Spleen (tissue), 11 donors: ENCODE measurements around the gene WNK2. TPM values are rescaled to one million over a fixed set of nuclear protein-coding genes. Genes with fewer than 3 reads are reported as not detected.

ENCODE experiments used
- DNase-seq: peaks from one replicate; pipeline ENCODE4 v3.0.0-alpha.2; 2020
- H3K27ac ChIP-seq, 8 donors: fragments of 200-600 bp; sonication (generic) in 7 of 8; 1 replicate in 4 of 8; 2 replicates in 4 of 8; pipeline versions ENCODE4 v1.5.0 to v1.8.0; 2016 to 2021; ENCODE audit warnings: inconsistent platforms in 4 of 8, mild to moderate bottlenecking in 4 of 8, moderate library complexity in 1 of 8
- H3K27me3 ChIP-seq, 7 donors: fragments of 200-600 bp; sonication (generic) in 6 of 7; replicated peaks in 1 of 7; 1 replicate in 4 of 7; 2 replicates in 3 of 7; pipeline versions ENCODE4 v1.5.0 to v1.8.0; 2016 to 2021; ENCODE audit warnings: inconsistent platforms in 3 of 7, mild to moderate bottlenecking in 1 of 7
- H3K36me3 ChIP-seq, 6 donors: fragments of 200-600 bp; sonication (generic) in 5 of 6; 1 replicate in 4 of 6; 2 replicates in 2 of 6; pipeline versions ENCODE4 v1.5.0 to v1.8.0; 2016 to 2021; ENCODE audit warnings: inconsistent platforms in 2 of 6
- H3K4me1 ChIP-seq, 6 donors: fragments of 200-600 bp; sonication (generic) in 5 of 6; 1 replicate in 3 of 6; 2 replicates in 3 of 6; pipeline versions ENCODE4 v1.5.0 to v1.8.0; 2016 to 2021; ENCODE audit warnings: inconsistent platforms in 3 of 6
- H3K4me3 ChIP-seq, 8 donors: fragments of 200-600 bp; sonication (generic) in 7 of 8; 1 replicate in 4 of 8; 2 replicates in 4 of 8; pipeline versions ENCODE4 v1.5.0 to v1.8.0; 2016 to 2021; ENCODE audit warnings: inconsistent platforms in 4 of 8, mild to moderate bottlenecking in 4 of 8, moderate library complexity in 2 of 8
- H3K9me3 ChIP-seq, 8 donors: fragments of 200-600 bp; sonication (generic) in 7 of 8; 1 replicate in 4 of 8; 2 replicates in 4 of 8; pipeline versions ENCODE4 v1.5.0 to v1.8.0; 2016 to 2021; ENCODE audit warnings: inconsistent platforms in 4 of 8
- POLR2A ChIP-seq, 3 donors: fragments of 450-650 bp; IDR thresholded peaks; one replicate each; pipeline ENCODE4 v1.5.1; 2017; ENCODE audit warnings: antibody characterized with exemption in 3 of 3, mild to moderate bottlenecking in 1 of 3
- POLR2AphosphoS5 ChIP-seq, 3 donors: sonication (generic); formaldehyde crosslinking; IDR thresholded peaks; one replicate each; pipeline ENCODE4 v1.5.1; 2017; ENCODE audit warnings: antibody characterized with exemption in 3 of 3
- WGBS, 5 donors: extraction: QIAGEN DNeasy Blood & Tissue Kit in 3 of 5; methylation state at CpG; one replicate each; pipeline versions ENCODE4 v1.1.5 to v1.1.7; 2013 to 2018; 5-methylcytosine and 5-hydroxymethylcytosine counted together
- intact Hi-C: fragments of 100-400 bp; cut with DNase I; formaldehyde crosslinking; loops from one replicate; pipeline ENCODE4 v1.15.0; 2023; ENCODE audit warnings: low total_unique reads
- polyA plus RNA-seq, 3 donors: library from polyadenylated mRNA; stranded (reverse); fragments of 200-250 nt; gene quantifications; one replicate each; pipeline ENCODE4 v1.2.1, GENCODE V29; 2013
- total RNA-seq, 7 donors: library from RNA; depleted of rRNA in 3 of 7; stranded (reverse); fragments of >200 nt in 3 of 7; fragmentation: NEBNext Ultra II Directional in 4 of 7; extraction: Animal tissue kit (Norgen Biotek cat#: 25700) in 4 of 7; gene quantifications; one replicate each; pipeline versions ENCODE4 v1.1.0 to v1.2.1, GENCODE V29; 2016 to 2021
- TF ChIP-seq, protein P1 (sequence below), 11 experiments: fragments of 200-600 bp in 7 of 11; fragments of 450-650 bp in 4 of 11; sonication (generic) in 4 of 11; IDR thresholded peaks in 8 of 11; conservative IDR thresholded peaks in 3 of 11; 1 replicate in 7 of 11; 2 replicates in 4 of 11; pipeline versions ENCODE4 v1.4.0 to v1.8.0; 2016 to 2021; ENCODE audit warnings: antibody characterized with exemption in 11 of 11, inconsistent platforms in 4 of 11, mild to moderate bottlenecking in 1 of 11
- donor health status: healthy with polysubstance abuse.
- donor health status: DM: no; HTN: no; CAD: no; lungs with moderate emphysema.
- donor health status: DM: no; HTN: no; CAD: no.
- donor health status: Bipolar disorder and iron deficiency.
- donor health status: healthy.
- donor health status: DM: no; HTN: no; CAD: no.
- donor health status: DM: yes; HTN: yes; CAD: no.

WNK2 gene
- total and polyA plus RNA-seq, 10 donors: 1.8 to 20.0 (median 7.3) TPM

DNA sequence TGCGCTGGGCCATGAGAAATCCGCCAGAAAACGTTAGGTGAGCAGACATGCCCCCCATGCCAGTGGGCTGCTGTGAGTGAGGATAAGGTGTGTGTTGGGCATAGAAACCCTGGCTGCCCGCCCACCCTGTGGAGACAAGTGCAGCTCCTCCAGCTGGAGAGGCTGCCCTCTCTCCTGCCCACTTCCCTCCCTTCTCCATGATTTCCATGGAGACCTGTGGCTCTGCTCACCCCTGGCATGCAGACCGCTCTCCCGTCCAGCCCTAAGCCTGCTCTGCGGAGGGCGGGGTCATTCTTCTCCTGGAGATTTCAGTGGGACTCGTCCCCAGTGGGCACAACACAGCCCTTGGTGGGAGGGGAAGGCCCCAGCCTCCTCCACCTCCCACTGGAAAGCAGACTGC, 134.5 kb downstream of the WNK2 start:
- 87 to 93% (median 90%) methylated on average over 9 of the region's 9 CpGs for WGBS, 5 donors
- H3K27ac ChIP-seq: no peak overlapping the region
- H3K4me1 ChIP-seq: peaks cover 0 to 4% (median 0%) of the 10 kb centered on the region in 6 donors
- H3K36me3 ChIP-seq: no peaks in the 10 kb centered on the region
- peaks cover 0 to 52% (median 15%) of the 10 kb centered on the region in 7 donors for H3K27me3 ChIP-seq
- no peak for DNase-seq
- H3K4me3 ChIP-seq: no peak overlapping the region
- no peaks in the 10 kb centered on the region for H3K9me3 ChIP-seq
- no peak for TF ChIP-seq POLR2AphosphoS5 (IDR thresholded peaks at IDR 0.05)
- no peak for TF ChIP-seq POLR2A (IDR thresholded peaks at IDR 0.05)
- intact Hi-C loops: no loop called here

DNA sequence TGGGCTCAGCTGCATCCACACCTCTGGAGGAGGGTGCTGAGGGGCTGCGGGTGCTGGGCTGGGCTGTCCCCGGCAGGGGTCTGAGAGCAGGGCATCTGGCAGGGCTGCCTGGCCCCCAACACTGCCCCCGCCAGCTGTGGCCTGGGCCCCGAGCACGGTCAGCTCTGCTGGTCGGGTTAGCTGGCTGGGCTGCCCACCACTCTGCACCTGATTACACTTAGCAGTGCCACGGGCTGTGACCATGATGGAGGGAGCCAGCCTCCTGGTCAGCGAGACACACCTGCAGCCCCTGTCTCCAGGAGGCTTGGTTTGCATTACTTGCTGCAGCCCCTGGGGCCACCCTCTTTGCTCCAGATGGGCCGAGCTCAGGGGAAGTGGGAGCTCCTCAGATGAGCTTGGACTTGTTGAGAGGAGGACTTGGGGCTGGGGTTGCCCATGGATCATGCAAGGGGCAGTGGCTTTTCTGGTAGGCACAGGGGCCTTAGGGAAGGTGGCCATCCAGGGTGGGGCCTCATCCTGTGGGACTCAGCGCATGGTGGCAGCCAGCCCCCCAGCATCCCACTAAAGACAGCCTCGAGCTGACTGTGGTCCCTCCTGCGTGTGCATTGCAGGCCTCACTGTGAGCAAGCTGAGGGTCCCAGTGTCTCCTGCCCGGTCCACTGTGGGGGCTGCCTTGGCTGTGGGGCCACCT, 135.5 kb downstream of the WNK2 start:
- peaks cover 0 to 4% (median 0%) of the 10 kb centered on the region in 6 donors for H3K4me1 ChIP-seq
- no peaks in the 10 kb centered on the region for H3K36me3 ChIP-seq
- TF ChIP-seq, protein P1, sequence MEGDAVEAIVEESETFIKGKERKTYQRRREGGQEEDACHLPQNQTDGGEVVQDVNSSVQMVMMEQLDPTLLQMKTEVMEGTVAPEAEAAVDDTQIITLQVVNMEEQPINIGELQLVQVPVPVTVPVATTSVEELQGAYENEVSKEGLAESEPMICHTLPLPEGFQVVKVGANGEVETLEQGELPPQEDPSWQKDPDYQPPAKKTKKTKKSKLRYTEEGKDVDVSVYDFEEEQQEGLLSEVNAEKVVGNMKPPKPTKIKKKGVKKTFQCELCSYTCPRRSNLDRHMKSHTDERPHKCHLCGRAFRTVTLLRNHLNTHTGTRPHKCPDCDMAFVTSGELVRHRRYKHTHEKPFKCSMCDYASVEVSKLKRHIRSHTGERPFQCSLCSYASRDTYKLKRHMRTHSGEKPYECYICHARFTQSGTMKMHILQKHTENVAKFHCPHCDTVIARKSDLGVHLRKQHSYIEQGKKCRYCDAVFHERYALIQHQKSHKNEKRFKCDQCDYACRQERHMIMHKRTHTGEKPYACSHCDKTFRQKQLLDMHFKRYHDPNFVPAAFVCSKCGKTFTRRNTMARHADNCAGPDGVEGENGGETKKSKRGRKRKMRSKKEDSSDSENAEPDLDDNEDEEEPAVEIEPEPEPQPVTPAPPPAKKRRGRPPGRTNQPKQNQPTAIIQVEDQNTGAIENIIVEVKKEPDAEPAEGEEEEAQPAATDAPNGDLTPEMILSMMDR (IDR thresholded peaks at IDR 0.05 in 8 of 11, conservative IDR thresholded peaks at IDR 0.05 in 3 of 11): no peak
- TF ChIP-seq POLR2AphosphoS5 (IDR thresholded peaks at IDR 0.05) (no peak), POLR2A (IDR thresholded peaks at IDR 0.05) (no peak)
- intact Hi-C loops: no loop called here
- H3K27ac ChIP-seq: no peak overlapping the region
- no peaks in the 10 kb centered on the region for H3K9me3 ChIP-seq
- WGBS, 5 donors: 77 to 94% (median 89%) methylated on average over 5 to 13 of the region's 13 CpGs
- no peak for DNase-seq
- H3K4me3 ChIP-seq: no peak overlapping the region
- peaks cover 0 to 57% (median 15%) of the 10 kb centered on the region in 7 donors for H3K27me3 ChIP-seq

DNA sequence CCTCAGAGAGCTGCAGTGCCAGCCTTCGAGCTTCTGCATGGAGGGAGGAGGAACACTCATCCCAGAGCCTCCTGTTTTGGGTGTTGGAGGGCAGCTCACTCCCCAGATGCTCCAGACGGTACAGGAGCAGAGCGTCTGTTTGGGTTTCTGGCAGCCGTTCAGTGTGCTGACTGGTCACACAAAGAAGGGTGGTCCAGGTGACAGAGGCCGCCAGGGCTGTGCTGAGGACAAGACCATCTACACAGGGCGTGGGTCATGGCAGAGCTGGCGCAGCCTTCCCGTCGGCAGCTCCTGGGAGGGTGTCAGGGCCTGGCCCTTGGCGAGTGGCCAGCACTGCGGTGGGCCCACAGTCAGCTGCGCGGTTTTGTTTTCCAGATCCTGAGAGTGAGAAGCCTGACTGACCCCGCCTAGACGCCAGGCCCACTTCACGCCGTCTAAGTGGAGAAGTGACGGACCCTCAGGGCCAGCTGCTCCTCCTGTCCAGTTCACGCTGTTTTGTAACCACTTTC, 136.1 kb downstream of the WNK2 start:
- Histone ChIP-seq H3K27me3 (peaks cover 0 to 59% (median 16%) of the 10 kb centered on the region in 7 donors), H3K36me3 (no peaks in the 10 kb centered on the region), H3K4me3 (no peak overlapping the region), H3K9me3 (no peaks in the 10 kb centered on the region), H3K4me1 (peaks cover 0 to 4% (median 0%) of the 10 kb centered on the region in 6 donors), H3K27ac (no peak overlapping the region)
- intact Hi-C loops: no loop called here
- WGBS, 5 donors: 73 to 83% (median 81%) methylated on average over 12 to 19 of the region's 19 CpGs
- DNase-seq: no peak
- TF ChIP-seq POLR2A (IDR thresholded peaks at IDR 0.05) (no peak), POLR2AphosphoS5 (IDR thresholded peaks at IDR 0.05) (no peak)
- TF ChIP-seq, protein P1 (IDR thresholded peaks at IDR 0.05 in 8 of 11, conservative IDR thresholded peaks at IDR 0.05 in 3 of 11): no peak

DNA sequence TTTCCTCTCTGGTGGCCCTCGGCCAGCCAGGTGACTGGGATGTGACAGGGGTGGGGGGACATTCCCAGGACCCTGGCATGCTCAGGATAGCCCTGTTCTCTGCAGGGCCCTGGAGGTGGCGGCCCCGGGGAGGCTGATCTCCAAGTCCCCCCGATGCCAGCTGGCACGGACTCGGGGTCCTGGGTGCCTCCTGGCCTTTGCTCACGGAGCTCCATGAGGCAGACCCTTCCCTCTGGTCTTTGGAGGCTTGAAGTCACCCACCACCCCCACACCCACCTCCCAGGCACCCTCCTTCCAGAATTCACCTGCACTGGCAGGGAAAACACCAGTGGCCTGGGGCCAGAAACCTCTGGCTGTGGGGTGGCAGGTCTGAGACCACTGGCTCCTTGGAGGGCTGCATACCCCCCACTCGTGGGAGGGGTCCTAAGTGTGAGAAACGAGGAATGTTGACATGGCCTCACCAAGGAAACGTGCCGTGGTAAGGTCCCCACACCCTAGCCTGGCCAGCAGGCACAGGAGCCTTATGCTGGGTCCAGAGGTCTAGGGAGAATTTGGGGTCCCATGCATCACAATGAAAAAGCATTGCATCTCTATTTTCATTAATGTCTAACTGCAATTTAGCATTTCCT, 136.8 kb downstream of the WNK2 start:
- TF ChIP-seq POLR2A (IDR thresholded peaks at IDR 0.05) (no peak), POLR2AphosphoS5 (IDR thresholded peaks at IDR 0.05) (no peak)
- TF ChIP-seq, protein P1 (IDR thresholded peaks at IDR 0.05 in 8 of 11, conservative IDR thresholded peaks at IDR 0.05 in 3 of 11): no peak
- DNase-seq: no peak
- no peak overlapping the region for H3K4me3 ChIP-seq
- peaks cover 0 to 4% (median 0%) of the 10 kb centered on the region in 6 donors for H3K4me1 ChIP-seq
- intact Hi-C loops: no loop called here
- 74 to 91% (median 80%) methylated on average over 7 to 11 of the region's 11 CpGs for WGBS, 5 donors
- no peak overlapping the region for H3K27ac ChIP-seq
- peaks cover 0 to 65% (median 16%) of the 10 kb centered on the region in 7 donors for H3K27me3 ChIP-seq
- H3K9me3 ChIP-seq: no peaks in the 10 kb centered on the region
- no peaks in the 10 kb centered on the region for H3K36me3 ChIP-seq
